Epithelial cell of proximal tubule (primary cell): ENCODE measurements around the gene SEPTIN10. TPM values are rescaled to one million over a fixed set of nuclear protein-coding genes. Genes with fewer than 3 reads are reported as not detected.
A peak's percentile ranks its signal among the peaks of the same experiment; 100 is the strongest.

Source experiments
- DNase-seq: peaks from one replicate; pipeline ENCODE4 v3.0.0-alpha.2; 2011; ENCODE audit warnings: low read depth
- H3K4me3 ChIP-seq: 2 replicates; pipeline ENCODE4 v1.5.1; 2011; ENCODE audit warnings: low read depth, mild to moderate bottlenecking, low read length
- total RNA-seq: library from RNA; depleted of rRNA; stranded (reverse); fragments of >200 nt; gene quantifications from 2 replicates; pipeline ENCODE4 v1.2.3, GENCODE V29; 2015
- TF ChIP-seq, protein P1 (sequence below): conservative IDR thresholded peaks from 2 replicates; pipeline ENCODE4 v1.5.1; 2012; ENCODE audit warnings: low read depth, mild to moderate bottlenecking, low read length

The SEPTIN10 gene
- total RNA-seq, 1 donor from 2014 or later, result 80.6 TPM

- TF ChIP-seq, protein P1, sequence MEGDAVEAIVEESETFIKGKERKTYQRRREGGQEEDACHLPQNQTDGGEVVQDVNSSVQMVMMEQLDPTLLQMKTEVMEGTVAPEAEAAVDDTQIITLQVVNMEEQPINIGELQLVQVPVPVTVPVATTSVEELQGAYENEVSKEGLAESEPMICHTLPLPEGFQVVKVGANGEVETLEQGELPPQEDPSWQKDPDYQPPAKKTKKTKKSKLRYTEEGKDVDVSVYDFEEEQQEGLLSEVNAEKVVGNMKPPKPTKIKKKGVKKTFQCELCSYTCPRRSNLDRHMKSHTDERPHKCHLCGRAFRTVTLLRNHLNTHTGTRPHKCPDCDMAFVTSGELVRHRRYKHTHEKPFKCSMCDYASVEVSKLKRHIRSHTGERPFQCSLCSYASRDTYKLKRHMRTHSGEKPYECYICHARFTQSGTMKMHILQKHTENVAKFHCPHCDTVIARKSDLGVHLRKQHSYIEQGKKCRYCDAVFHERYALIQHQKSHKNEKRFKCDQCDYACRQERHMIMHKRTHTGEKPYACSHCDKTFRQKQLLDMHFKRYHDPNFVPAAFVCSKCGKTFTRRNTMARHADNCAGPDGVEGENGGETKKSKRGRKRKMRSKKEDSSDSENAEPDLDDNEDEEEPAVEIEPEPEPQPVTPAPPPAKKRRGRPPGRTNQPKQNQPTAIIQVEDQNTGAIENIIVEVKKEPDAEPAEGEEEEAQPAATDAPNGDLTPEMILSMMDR, result no peak
- DNase-seq, result no peak
- no peak overlapping the region for H3K4me3 ChIP-seq
Measured at GRCh38 chr2:109519513-109519912, 94.3 kb downstream of the SEPTIN10 start.

DNA sequence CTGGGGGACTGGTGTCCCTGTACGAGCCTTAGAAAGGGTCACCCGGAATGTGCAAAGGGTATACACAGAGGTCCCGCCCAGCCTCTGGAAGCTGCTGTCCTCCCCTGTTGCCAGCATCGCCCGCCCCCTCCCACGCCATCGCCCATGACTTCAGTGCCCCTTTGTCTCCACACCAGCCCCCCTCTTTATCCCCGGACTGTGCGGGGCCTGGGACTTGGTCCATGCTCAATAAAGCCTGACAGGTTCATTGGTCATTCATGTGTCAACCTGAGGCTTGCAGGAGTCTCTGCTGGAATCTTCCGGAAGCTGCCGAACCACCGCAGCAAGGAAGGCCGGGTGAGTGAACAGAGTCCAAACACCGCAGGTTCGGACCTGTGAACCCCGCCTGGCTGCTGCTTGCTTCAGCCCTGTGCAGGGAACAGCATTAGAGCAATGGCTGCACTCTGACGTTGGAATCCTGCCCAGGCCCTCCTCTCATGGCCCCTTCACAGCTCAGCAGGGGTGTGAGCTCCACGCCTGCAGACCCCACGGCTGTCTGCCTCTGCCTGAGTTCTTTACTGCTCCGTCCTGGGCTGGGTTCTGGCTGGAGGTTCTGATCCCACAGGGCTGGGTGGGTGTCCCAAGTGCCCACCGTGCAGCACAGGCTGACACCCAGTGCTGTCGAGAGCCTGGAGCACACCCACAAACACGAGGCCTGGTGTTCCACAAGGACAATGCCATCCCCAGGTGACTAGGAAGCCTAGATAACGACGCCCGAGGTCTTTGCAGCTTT is 96.5 kb downstream of the SEPTIN10 start:
- no peak for DNase-seq
- H3K4me3 ChIP-seq, result no peak overlapping the region
- TF ChIP-seq, protein P1, result no peak

- DNase-seq, result no peak
- TF ChIP-seq, protein P1, result peak; percentile 66
- peak overlapping the region; percentile 25 for H3K4me3 ChIP-seq
Measured at GRCh38 chr2:109516445-109517117, 97.2 kb downstream of the SEPTIN10 start.

GRCh38 chr2:109514857-109515256 is 98.9 kb downstream of the SEPTIN10 start:
- DNase-seq, result no peak
- TF ChIP-seq, protein P1, result no peak
- H3K4me3 ChIP-seq, result no peak overlapping the region

DNA sequence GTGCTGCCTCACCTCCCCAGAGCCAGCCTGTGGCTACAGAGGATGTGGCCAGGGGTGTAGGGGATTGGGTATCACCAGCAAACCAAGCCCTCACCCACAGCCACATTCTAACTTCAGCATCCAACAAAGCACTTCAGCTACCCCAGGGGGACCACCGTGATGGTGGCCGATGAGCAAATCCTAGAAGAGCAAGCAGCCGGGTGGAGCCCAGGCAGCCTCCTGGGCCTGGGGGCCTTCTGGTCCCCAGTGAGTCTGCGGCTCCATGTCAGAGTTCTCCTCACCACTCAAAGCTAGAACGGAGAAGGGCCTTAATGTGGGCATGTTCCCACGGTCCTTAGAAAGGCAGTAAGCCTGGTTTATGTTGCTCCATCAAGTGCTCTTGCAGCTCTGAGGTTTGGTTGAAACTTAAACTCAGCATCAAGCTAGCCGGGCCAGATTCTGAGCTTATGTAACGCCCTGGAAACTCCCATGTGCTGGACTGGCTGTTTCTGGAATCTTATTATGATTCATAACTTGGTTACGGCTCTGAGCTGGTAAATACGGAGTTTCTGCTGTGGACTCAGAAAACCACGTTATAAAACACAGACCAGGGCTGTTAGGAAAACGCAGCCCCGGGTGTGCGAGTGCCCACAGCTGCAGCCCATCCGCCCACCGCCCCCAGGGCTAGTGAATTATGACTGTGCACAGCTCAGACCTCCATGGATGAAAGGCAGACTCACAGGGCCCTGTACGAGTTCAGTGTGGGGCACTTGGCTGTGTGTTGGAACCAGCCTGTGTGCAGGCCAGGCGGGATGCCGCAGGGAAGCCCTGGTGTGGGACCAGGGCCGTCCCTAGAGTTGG is 99.8 kb downstream of the SEPTIN10 start:
- no peak for DNase-seq
- no peak overlapping the region for H3K4me3 ChIP-seq
- TF ChIP-seq, protein P1, result no peak

GRCh38 chr2:109513230-109513629 is 100.5 kb downstream of the SEPTIN10 start:
- TF ChIP-seq, protein P1, result no peak
- no peak for DNase-seq
- no peak overlapping the region for H3K4me3 ChIP-seq
